ENCODE results near the gene CCDC186. TPM values are rescaled to one million over a fixed set of nuclear protein-coding genes. Genes with fewer than 3 reads are reported as not detected.

CCDC186 gene
- total RNA-seq, 2 donors from 2014 or later, result 9.0 to 25.3 TPM

DNA sequence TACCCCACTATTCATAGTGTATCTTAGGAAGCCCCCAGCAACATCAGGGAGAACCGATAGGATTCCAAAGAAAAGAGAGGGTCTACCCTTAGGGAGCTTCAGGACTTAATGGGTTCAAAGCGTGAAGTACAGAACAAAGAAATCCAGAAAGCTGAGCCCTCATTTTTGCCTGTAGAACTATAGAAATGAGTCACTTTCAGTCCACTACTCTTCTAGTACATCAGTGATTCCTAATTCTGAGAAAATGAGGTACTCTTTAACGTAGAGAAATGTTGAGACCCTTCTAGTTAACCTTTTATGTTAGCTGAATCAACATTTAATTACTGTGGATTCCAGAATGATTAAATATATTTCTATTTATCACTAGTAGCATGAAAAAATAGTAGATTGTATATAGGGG is 6.9 kb upstream of the CCDC186 start:
- H3K36me3 Mint-ChIP-seq, result no peaks in the 10 kb centered on the region
- H3K27ac Mint-ChIP-seq, result no peak overlapping the region
- no peaks in the 10 kb centered on the region for H3K9me3 Mint-ChIP-seq
- ATAC-seq (peak; percentile 33 to 65), DNase-seq (ENCODE audit: low spot score in 2 of 2) (no peak)

- ATAC-seq (no peak), DNase-seq (ENCODE audit: low spot score in 2 of 2) (no peak)
- peaks cover 0 to 2% of the 10 kb centered on the region in 2 donors for H3K36me3 Mint-ChIP-seq
- H3K9me3 Mint-ChIP-seq, result no peaks in the 10 kb centered on the region
- no peak overlapping the region for H3K27ac Mint-ChIP-seq
Measured at GRCh38 chr10:114179747-114180146, 5.7 kb upstream of the CCDC186 start.

GRCh38 chr10:114179148-114179547 is 5.1 kb upstream of the CCDC186 start, which contains the start of gene TDRD1:
TDRD1 (plus strand) TSS chr10:114179353; CDS start chr10:114187832, 8,479 bp downstream.
- no peaks in the 10 kb centered on the region for H3K9me3 Mint-ChIP-seq
- H3K27ac Mint-ChIP-seq, result no peak within 1 kb of the TSS
- peaks cover 0 to 6% of the 10 kb centered on the region in 2 donors for H3K36me3 Mint-ChIP-seq
- DNase-seq (ENCODE audit: low spot score in 2 of 2) (no peak), ATAC-seq (no peak)

GRCh38 chr10:114176511-114176910 is 2.5 kb upstream of the CCDC186 start:
- DNase-seq (ENCODE audit: low spot score in 2 of 2), result no peak
- Mint-ChIP-seq H3K36me3 (peaks cover 6 to 16% of the 10 kb centered on the region in 2 donors), H3K27ac (no peak overlapping the region), H3K9me3 (no peaks in the 10 kb centered on the region)
- ATAC-seq, result no peak

DNA sequence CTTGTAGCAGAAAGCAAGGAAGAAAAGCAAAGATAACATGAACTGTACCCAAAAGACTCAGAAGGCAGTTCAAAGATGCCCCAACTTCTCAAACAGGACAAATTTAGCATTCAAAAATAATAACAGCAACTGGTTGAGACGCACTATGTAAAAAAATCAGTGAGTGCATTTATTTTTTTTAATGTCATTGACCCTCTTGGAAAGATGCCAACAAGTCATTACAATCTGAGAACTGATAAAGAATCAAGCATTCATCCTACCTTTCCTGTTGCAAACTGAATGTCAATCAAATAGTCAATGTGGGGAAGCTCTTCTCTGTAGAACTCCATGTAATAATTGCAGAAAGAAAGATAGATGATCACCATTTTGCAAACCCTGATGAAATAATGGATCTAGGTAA is 1.7 kb upstream of the CCDC186 start:
- ATAC-seq (no peak), DNase-seq (ENCODE audit: low spot score in 2 of 2) (no peak)
- H3K9me3 Mint-ChIP-seq, result no peaks in the 10 kb centered on the region
- peaks cover 6 to 16% of the 10 kb centered on the region in 2 donors for H3K36me3 Mint-ChIP-seq
- no peak overlapping the region for H3K27ac Mint-ChIP-seq

DNA sequence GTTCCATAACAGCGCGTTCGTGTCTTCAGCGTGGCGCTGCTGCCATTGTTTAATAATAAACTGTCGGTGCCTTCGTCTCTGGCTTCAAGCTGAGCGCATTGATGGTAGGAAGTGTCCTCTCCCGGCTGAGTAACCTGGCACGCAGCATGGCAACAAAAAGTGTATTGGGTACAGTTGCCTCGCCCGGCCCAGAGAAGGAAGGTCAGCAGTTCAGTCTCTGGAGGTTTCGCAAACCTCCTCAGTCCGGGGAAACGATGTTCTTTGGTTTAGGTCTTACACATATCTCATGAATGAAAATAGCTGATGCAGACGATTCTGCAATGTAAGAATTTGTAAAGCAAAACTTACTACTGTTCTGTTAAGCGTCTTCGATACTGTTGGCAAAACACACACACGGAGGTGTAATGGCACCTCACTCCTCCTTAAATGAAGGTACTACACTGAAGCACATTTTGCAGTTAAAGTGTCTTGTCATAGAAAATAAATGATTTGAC is 739 bp upstream of the CCDC186 start:
- Mint-ChIP-seq H3K27ac (peak overlapping the region; percentile 82 to 94), H3K9me3 (no peaks in the 10 kb centered on the region), H3K36me3 (peaks cover 9 to 16% of the 10 kb centered on the region in 2 donors)
- DNase-seq (ENCODE audit: low spot score in 2 of 2) (no peak), ATAC-seq (peak in 1 of 2 donors; percentile 36)

GRCh38 chr10:114173603-114173920 is 441 bp downstream of the CCDC186 start:
- Mint-ChIP-seq H3K9me3 (no peaks in the 10 kb centered on the region), H3K27ac (peak overlapping the region; percentile 94 to 100), H3K36me3 (peaks cover 18 to 19% of the 10 kb centered on the region in 2 donors)
- DNase-seq (ENCODE audit: low spot score in 2 of 2) (no peak), ATAC-seq (peak; percentile 0)

DNA sequence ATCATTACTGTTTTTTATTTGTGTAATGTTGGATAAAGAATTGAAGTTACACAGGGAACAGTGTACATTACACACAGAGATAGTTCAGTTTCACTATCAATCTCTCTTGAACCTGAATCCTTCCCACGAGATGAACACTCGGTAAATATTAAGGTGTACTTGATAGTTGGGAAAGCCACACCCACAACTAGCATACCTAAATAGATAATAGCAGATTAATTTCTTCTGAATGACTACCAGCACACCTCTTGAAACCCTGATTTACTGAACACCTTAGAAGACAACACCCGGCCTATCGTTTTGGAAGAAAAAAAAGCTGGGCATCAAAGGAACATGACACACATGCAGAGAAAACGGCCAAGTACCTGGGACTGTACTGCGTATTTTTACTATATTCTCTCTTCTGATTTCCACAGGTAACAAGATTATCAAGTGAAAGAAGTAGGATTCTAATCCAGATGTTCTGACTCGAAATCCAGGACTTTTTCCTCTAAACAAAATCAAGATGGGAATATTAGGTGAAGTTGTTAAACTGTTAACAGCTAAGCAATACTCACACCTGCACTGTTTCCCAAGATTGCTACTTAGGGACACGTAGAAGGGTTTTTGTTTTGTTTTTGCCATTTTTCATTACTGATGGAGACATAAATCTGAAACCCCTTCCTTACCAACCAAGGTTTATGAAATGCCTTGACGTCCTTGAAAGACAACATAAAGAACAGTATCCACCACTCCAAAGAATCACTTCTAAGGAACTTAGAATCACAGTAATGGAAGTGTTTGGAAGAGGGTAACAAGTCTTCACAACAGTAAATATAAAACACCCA is 1.0 kb downstream of the CCDC186 start:
- ATAC-seq, result no peak
- no peaks in the 10 kb centered on the region for H3K9me3 Mint-ChIP-seq
- DNase-seq (ENCODE audit: low spot score in 2 of 2), result no peak
- peaks cover 22 to 23% of the 10 kb centered on the region in 2 donors for H3K36me3 Mint-ChIP-seq
- peak overlapping the region; percentile 94 to 100 for H3K27ac Mint-ChIP-seq

GRCh38 chr10:114172216-114172615 is 1.8 kb downstream of the CCDC186 start:
- Mint-ChIP-seq H3K9me3 (peaks cover 0 to 3% of the 10 kb centered on the region in 2 donors), H3K36me3 (peaks cover 23 to 26% of the 10 kb centered on the region in 2 donors), H3K27ac (peak overlapping the region in 1 of 2 donors; percentile 94)
- no peak for DNase-seq (ENCODE audit: low spot score in 2 of 2)
- ATAC-seq, result no peak

- Mint-ChIP-seq H3K9me3 (peaks cover 0 to 5% of the 10 kb centered on the region in 2 donors), H3K36me3 (peaks cover 12 to 25% of the 10 kb centered on the region in 2 donors), H3K27ac (no peak overlapping the region)
- ATAC-seq, result no peak
- DNase-seq (ENCODE audit: low spot score in 2 of 2), result no peak
Measured at GRCh38 chr10:114168450-114169009, 5.5 kb downstream of the CCDC186 start.

GRCh38 chr10:114167985-114168384 is 6.0 kb downstream of the CCDC186 start:
- Mint-ChIP-seq H3K9me3 (peaks cover 0 to 5% of the 10 kb centered on the region in 2 donors), H3K27ac (no peak overlapping the region), H3K36me3 (peaks cover 12 to 30% of the 10 kb centered on the region in 2 donors)
- peak; percentile 41 to 55 for ATAC-seq
- DNase-seq (ENCODE audit: low spot score in 2 of 2), result no peak

DNA sequence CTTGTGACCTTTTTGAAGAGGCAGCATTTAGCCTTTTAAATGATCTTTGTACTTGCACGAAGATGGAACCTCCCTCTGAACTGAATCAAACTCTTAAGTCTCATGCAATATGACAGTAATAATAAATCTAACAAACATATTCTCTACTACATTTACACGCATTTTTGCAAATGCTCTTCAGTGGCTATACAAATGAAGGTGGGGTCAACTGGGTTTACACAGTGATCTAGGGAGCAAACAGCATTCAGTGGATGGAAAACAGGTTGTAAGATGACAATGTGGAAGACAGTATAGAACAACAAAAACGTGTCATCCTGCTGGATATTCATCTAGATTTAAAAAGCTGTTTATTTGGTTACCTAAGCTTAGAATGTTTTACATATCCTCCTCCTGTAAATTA is 7.5 kb downstream of the CCDC186 start:
- peaks cover 0 to 5% of the 10 kb centered on the region in 2 donors for H3K9me3 Mint-ChIP-seq
- peaks cover 15 to 34% of the 10 kb centered on the region in 2 donors for H3K36me3 Mint-ChIP-seq
- ATAC-seq, result no peak

DNA sequence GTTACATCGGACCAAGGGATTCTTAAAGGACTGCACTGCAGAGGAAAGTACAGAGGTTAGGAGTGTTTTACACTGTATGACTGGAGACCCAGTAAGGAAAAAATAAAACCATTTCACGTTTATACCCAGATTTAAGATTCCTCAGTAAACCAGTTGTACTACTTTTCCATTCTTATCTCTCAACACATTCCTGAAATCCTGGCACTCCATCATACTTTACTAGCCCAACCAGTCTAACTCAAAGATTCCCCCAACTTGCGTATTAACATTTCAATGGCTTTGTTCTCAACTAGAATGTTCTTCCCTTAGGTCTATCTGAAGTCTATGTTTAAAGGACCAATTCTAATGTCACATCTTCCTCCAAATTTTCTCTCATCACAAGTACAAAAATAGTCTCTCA is 8.0 kb downstream of the CCDC186 start:
- no peak for DNase-seq (ENCODE audit: low spot score in 2 of 2)
- Mint-ChIP-seq H3K9me3 (peaks cover 0 to 5% of the 10 kb centered on the region in 2 donors), H3K36me3 (peaks cover 15 to 34% of the 10 kb centered on the region in 2 donors), H3K27ac (peak overlapping the region in 1 of 2 donors; percentile 26)
- ATAC-seq, result no peak

More for the DNA sequence above, 7.5 kb downstream of the CCDC186 start:
- peak overlapping the region in 1 of 2 donors; percentile 26 for H3K27ac Mint-ChIP-seq
- no peak for DNase-seq (ENCODE audit: low spot score in 2 of 2)

- no peak for DNase-seq (ENCODE audit: low spot score in 2 of 2)
- Mint-ChIP-seq H3K27ac (peak overlapping the region in 1 of 2 donors; percentile 3), H3K9me3 (peaks cover 0 to 5% of the 10 kb centered on the region in 2 donors), H3K36me3 (peaks cover 8 to 18% of the 10 kb centered on the region in 2 donors)
- no peak for ATAC-seq
Measured at GRCh38 chr10:114163062-114163461, 10.9 kb downstream of the CCDC186 start.

- ATAC-seq, result no peak
- no peaks in the 10 kb centered on the region for H3K9me3 Mint-ChIP-seq
- no peak overlapping the region for H3K27ac Mint-ChIP-seq
- H3K36me3 Mint-ChIP-seq, result peaks cover 3 to 10% of the 10 kb centered on the region in 2 donors
- no peak for DNase-seq (ENCODE audit: low spot score in 2 of 2)
Measured at GRCh38 chr10:114157912-114158311, 16.1 kb downstream of the CCDC186 start.

DNA sequence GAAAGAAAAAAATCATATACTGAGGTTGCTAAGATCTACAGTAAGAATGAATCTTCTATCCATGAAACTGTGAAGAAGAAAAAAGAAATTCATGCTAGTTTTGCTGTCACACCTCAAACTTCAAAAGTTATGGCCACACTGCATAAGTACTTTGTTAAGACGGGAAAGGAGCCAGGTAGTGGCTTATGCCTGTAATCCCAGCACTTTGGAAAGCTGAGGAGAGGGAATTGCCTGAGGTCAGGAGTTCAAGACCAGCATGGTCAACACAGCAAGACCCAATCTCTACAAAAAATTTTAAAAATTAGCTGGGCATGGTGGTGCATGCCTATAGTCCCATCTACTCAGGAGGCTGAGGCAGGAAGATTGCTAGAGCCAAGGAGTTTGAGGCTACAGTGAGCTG is 22.1 kb downstream of the CCDC186 start:
- DNase-seq (ENCODE audit: low spot score in 2 of 2) (no peak), ATAC-seq (no peak)
- H3K36me3 Mint-ChIP-seq, result peaks cover 10 to 14% of the 10 kb centered on the region in 2 donors
- H3K27ac Mint-ChIP-seq, result no peak overlapping the region
- H3K9me3 Mint-ChIP-seq, result no peaks in the 10 kb centered on the region

- DNase-seq (ENCODE audit: low spot score in 2 of 2), result no peak
- ATAC-seq, result peak; percentile 78 to 95
- Mint-ChIP-seq H3K9me3 (no peaks in the 10 kb centered on the region), H3K27ac (no peak overlapping the region), H3K36me3 (peaks cover 10 to 14% of the 10 kb centered on the region in 2 donors)
Measured at GRCh38 chr10:114151486-114151885, 22.5 kb downstream of the CCDC186 start.

All from activated naive CD4-positive, alpha-beta T cell treated with anti-CD3 and anti-CD28 coated beads, Interleukin-2, amount 50 U/mL, for 72 hours (primary cell).